NCI-H2029 treated with DMSO at 0.1 percent for 48 hours (cell line): Measurements from ENCODE around the gene SOCS7.

ENCODE experiments used
- DNase-seq: peaks from one replicate; lab custom pipeline; 2025; lab: John Stamatoyannopoulos, UW

Gene SOCS7

DNA sequence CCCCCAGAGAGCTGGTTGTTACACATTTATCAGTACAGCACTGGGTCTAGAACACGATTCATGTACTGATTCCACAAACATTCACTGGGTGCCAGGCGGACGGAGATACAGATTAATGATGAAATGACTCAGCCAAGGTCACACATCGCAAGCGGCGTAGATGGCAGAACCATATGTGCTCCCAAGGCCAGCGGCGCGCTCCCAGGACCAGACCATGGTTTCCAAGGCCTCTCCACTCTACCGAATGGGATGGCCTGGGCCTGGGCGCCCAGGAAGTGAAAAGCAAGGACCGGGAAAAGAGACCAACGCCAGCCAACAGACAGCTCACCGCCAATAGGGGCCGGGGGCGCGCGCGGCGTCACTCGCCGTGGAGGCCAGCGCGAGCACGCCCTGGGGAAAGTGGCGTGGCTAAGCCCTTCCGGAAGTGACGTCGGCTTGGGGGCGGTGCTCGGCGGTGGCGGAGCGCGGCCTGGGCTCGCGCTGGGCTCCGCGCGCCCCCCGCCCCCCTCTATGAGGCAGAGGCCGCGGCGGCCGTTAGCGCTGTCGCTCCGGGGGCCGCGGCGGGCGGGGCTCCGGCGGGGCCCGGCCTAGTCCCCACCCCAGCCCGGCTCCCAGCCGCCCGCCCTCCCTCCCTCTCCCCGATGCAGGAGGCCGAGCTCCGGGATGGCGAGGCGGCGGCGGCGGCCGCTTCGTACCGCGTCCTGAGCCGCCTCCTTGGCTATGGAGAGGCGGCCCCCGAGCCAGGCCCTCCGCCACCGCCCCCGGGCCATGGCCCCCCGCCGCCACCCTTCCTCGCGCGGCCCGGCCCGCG is at the start of gene SOCS7:
TSS of gene SOCS7 (plus strand) at position 433 of the 811 bp plus-strand sequence. CDS start at position 642, 209 bp downstream.
- DNase-seq: peak; percentile 58

GRCh38 chr17:38315497-38315896 is 36.1 kb upstream of the SOCS7 start:
- no peak for DNase-seq

DNA sequence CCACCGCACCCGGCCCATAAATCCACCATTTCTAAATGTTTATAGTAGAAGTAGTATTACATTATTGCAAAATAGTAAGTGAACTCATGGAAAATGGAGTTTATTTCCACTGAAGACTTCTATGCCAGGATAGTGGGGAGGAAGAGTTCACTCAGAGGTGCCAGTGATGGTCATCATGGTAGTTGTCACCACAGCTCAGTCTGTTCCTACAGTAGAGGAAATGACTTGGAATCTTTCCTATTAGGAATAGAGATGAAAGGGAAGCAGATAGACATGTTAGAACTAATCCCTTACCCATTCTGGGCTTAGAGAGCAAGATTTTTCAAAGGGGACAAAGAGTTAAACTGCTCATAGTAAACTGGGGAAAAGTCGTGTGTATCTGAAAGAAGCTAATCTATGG is 34.6 kb upstream of the SOCS7 start:
- no peak for DNase-seq

DNA sequence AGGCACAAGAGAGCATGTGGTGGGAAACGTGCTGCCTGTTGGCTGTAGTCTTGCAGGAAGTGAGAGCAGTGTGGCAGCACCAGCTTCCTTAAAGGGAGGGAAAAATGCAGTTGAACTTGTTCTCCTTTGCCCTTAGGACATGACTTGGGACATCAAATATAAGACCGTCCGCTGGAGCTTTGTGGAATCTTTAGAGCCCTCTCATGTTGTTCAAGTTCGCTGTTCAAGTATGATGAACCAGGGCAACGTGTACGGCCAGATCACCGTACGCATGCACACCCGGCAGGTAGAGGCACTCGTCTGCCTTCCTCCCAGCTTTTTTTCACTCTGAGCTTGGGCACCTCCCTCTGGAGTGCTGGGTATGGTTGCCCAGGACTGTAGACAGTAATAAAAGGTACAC is 31.2 kb upstream of the SOCS7 start:
- DNase-seq: no peak

- DNase-seq: no peak
Measured at GRCh38 chr17:38322156-38322779, 29.4 kb upstream of the SOCS7 start.

- DNase-seq: no peak
Measured at GRCh38 chr17:38322897-38323296, 28.7 kb upstream of the SOCS7 start.

- DNase-seq: no peak
Measured at GRCh38 chr17:38324141-38324697, 27.4 kb upstream of the SOCS7 start.

GRCh38 chr17:38324772-38325171 is 26.9 kb upstream of the SOCS7 start:
- no peak for DNase-seq

DNA sequence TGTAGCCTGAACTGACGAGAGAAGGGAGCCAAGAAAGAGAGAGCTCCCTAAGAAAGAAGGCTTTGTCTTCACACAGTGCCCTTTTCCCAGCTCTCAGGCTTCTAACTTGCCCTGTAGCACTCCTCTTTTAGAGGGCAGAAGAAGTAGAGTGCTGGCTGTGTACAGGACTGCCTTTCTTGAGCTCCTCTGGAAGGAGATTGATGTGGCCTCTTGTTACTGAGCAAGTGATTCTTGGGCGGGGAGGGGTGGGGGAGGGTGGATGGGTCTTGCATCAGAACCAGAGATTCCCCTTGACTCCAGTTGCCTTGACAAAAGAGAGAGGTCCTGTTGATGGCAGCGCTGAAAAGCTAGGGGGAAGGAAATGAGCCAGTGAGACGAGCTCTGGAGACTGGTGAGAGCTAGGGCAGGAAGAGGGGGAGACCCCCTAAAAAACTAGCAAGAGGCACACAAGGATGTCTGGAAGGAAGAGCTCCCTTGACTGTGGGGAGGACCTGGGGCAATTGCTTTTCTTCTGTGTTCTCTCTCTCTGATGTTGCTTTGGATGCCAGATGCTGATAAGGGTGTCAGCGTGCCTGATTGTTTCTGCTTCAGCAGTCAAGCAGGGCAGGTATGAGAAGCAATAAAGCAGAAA is 26.3 kb upstream of the SOCS7 start:
- DNase-seq: no peak

DNA sequence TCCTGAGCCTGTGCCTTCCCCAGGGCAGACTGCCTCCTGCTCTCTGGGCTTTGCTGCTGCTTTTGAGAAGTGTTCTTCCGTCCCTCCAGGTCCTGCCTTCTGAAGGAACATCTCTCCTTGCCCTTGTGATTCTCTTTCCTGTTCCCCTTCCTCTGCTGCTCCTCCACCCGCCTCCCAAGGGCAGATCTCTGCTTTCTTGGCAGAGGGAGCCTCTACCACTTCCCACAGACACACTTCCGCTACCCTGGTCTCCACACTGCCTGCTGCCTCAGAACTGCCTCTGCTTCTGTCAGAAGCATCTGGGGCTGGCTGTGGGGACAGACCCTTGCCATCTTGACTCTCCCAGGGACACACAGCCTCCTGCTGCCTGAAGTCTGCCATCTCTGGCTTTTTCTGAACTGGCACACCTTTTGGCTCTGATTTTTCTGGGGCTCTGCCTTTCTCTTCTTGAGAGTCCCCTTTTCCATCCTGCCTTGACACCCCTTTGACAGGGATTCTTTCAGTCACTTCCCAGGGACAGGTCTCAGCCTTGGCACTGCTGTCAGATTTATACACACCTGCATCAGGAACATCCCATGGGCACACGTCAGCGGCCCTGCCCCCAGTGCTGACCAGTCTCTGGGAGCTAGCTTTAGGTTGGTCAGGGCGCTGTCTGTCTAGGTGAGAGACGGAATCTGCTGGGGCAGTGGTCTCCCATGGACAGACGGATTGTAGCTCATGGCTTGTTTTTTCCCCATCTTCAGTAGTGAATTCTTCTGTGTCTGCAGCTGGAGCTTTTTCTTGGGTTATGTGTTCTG is 24.4 kb upstream of the SOCS7 start:
- DNase-seq: no peak

DNA sequence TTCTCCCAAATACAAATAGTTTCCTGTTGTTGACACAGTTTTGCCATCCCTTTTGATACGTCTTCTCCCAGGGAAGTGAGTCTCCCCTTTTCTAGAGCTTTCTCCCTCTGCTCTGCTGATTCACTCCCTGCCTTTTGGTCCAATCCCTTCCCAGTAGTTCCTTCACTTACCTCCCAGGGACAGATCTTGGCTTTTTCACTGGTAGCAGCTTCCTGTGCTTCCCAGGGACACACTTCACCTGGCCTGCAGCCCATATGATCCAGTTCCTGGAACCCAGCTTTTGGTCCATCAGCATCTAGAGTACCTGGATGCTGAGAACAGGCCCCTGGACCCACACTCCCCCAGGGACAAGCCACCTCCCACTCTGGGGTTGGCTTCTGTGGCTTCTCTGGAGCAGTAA is 23.7 kb upstream of the SOCS7 start:
- no peak for DNase-seq

- DNase-seq: no peak
Measured at GRCh38 chr17:38328620-38329019, 23.0 kb upstream of the SOCS7 start.

DNA sequence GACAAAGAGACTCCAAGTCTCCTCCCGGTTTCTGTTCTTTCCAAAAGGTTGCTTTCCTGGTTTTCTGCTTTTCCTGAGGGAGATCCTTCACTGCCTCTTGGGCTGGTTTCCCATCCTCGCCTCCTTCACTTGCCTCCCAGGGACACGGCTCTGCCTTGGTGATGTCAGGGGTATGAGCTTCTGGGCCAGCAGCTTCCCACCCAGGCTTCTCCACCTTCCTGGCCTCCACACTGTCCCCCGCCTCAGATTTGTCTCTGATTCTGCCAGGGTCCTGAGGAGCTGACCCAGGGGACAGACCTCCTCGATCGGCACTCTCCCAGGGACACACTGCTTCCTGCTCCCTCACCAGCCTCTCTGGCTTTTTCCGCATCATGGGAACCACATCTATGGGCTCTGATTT is 22.4 kb upstream of the SOCS7 start:
- no peak for DNase-seq

DNA sequence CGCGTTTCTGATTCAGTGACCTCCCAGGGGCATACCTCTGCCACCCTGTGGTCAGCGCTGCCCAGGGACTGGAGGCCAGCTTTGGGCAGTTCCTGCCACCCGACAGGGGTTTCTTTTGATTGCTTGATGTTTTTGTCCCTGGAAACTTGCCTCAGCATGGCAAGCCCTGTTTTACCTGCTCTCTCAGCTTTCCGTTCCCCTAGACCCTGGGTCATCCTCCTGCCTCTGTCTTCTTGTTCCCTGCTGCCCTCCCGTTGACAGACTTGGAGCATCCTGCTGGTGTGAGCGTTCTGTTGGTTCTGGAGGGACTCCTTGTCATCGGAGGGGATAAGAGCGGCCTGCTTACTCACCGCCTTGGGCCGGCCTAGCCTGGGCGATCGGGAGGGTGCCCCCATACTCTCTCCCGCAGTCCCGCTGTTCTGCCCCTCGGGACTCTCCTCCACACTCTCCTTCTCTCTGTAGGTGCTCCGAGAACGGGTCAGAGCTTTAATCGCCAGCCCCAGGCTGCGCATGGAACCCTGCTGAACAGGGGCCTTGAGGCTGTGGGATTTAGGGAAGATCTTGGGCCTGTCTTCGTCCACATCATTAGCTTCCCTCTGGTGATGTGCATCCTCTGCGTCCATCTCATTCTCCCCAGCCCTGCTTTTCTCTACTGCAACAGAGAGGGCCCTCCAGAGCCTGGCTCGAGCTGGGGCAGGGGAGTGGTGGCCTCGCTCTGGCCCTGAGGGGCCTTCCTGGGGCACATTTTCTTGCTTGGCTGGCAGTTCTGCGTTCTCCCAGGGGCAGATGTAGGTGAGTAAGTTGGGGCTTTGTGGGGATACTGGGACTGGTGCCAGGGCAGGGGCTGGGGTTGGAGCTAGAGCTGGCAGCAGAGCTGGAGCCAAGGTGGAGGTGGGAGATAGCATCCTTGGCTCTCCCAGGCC is 21.6 kb upstream of the SOCS7 start:
- DNase-seq: no peak

DNA sequence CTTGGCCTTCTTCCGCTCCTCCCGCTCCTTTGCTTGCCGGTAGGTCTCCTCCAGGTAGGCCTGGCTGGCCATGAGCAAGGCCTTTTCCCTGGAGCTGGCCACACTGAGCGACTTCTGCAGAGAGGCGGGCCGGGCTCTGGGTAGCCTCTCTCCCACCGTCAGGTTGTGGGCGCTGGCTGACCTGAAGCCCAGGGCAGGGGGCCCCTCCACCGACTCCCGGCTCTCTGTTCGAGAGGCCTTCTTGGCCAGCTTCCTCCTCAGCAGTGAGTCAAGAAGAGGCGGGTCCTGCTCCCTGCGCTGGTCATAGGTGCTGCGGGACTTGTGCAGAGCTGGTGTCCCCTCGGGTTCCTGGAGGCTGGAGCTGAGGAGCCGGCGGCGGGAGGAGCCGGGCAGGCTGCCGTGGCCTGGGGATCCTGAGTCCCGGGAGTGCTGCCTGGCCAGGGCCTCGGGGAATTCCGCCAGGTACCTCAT is 20.7 kb upstream of the SOCS7 start:
- no peak for DNase-seq

DNA sequence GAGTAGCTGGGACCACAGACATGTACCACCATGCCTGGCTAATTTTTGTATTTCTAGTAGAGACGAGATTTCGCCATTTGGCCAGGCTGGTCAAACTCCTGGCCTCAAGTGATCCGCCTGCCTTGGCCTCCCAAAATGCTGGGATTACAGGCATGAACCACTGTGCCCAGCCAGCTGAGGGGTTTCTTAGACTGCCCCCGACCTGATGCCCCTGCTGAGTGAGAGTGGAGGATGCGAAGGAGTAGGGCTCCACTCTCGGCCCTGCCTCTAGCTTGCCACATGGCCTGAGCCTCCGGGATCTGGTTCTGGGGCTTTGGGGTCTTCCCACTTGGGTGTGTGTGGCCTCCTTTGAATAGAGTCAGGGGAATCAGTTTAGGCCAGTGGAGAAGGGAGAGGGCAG is 18.9 kb upstream of the SOCS7 start:
- no peak for DNase-seq

- DNase-seq: no peak
Measured at GRCh38 chr17:38333635-38334295, 17.9 kb upstream of the SOCS7 start.

DNA sequence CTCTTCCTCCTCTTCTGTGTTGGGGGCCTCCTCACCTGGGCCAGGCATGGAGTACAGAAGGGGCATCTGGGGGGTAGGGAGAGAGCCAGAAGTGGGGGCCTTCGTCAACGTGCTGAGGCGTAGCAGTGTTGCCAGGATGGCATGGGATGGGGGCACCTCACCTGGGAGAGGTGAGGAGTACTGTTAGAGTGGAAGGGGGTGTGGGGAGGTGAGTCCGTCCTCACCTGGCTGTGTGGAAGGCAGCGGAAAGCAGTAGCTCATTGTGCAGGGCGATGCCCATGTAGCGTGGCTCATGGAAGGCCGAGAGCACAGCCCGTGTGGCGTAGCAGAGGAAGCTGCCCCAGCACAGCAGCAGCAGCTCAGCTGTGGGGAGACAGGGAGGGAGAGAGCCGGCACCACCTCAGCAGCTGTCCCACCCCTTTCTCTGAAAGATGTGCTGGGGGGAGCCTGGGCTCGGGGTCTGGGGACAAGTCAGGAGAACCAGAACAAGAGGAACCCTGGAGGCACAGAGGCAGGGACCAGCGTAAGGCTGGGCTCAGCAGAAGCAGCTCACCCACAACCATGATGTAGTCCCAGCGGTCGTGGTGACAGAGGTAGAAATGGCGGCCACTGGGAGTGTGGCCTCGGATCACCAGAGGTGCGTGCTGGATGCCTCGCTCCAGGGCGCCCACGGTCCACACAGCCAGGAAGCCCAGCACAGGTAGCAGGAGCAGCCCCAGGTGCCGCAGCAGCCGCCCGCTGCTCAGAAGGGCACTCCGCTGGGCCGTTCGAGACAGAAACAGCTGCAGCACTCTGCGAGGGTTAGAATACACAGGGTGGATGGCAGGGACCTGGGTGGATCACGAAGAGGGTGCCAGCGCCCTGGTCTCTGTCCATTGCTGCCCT is 16.9 kb upstream of the SOCS7 start:
- DNase-seq: no peak

DNA sequence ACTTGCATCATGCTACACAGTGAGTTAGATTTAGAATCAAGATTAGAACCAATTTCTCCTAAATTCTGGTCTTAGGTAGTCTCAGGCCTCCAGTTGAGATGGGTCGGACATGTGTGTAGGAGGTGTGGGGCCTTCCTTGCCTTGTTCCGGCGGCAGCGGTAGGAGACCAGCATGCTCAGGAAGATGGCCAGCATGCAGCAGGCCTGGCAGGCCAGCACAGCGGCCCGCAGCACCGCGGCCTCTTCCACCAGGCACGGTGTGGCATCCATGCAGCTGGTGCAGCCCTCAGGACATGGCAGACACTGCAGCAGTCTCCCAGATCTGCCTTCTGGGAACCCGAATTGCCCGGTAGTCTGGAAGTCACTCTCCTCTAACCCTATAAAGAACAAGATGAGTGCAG is 14.8 kb upstream of the SOCS7 start:
- DNase-seq: no peak
